Astrocyte of the cerebellum (primary cell): ENCODE measurements around the gene PFN3.

Source experiments
- DNase-seq: peaks from one replicate; pipeline ENCODE4 v3.0.0-alpha.2; 2011; ENCODE audit warnings: low read depth
- H3K4me3 ChIP-seq: 2 replicates; pipeline ENCODE4 v1.5.1; 2011; ENCODE audit warnings: mild to moderate bottlenecking, low read depth, low read length, moderate library complexity
- in situ Hi-C: cut with HindIII; loops from 2 replicates; pipeline ENCODE4 v1.10.0; 2017; ENCODE audit warnings: low sequenced_read_pairs
- TF ChIP-seq, protein P1 (sequence below): IDR thresholded peaks from 2 replicates; pipeline ENCODE4 v1.5.1; 2012; ENCODE audit warnings: low read length, low read depth, moderate library complexity, mild to moderate bottlenecking; ENCODE audit errors: missing control alignments

Gene PFN3

DNA sequence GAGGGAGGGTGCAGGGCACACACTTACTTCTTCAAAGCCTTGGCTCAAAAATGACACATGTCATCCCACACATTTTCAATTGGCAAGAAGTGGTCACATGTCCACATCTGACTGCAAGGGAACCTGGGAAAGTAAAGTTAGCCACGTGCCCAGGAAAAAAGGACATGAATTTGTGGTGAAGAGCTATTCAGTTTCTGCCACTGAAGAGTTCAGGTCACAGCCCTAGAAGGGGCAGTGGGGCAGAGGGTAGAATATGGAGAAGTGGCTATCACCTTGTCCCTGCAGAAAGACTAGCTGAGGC lies 44.6 kb downstream of the PFN3 start:
- in situ Hi-C loops: no loop called here
- no peak for DNase-seq
- TF ChIP-seq, protein P1, sequence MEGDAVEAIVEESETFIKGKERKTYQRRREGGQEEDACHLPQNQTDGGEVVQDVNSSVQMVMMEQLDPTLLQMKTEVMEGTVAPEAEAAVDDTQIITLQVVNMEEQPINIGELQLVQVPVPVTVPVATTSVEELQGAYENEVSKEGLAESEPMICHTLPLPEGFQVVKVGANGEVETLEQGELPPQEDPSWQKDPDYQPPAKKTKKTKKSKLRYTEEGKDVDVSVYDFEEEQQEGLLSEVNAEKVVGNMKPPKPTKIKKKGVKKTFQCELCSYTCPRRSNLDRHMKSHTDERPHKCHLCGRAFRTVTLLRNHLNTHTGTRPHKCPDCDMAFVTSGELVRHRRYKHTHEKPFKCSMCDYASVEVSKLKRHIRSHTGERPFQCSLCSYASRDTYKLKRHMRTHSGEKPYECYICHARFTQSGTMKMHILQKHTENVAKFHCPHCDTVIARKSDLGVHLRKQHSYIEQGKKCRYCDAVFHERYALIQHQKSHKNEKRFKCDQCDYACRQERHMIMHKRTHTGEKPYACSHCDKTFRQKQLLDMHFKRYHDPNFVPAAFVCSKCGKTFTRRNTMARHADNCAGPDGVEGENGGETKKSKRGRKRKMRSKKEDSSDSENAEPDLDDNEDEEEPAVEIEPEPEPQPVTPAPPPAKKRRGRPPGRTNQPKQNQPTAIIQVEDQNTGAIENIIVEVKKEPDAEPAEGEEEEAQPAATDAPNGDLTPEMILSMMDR: no peak
- no peak overlapping the region for H3K4me3 ChIP-seq

DNA sequence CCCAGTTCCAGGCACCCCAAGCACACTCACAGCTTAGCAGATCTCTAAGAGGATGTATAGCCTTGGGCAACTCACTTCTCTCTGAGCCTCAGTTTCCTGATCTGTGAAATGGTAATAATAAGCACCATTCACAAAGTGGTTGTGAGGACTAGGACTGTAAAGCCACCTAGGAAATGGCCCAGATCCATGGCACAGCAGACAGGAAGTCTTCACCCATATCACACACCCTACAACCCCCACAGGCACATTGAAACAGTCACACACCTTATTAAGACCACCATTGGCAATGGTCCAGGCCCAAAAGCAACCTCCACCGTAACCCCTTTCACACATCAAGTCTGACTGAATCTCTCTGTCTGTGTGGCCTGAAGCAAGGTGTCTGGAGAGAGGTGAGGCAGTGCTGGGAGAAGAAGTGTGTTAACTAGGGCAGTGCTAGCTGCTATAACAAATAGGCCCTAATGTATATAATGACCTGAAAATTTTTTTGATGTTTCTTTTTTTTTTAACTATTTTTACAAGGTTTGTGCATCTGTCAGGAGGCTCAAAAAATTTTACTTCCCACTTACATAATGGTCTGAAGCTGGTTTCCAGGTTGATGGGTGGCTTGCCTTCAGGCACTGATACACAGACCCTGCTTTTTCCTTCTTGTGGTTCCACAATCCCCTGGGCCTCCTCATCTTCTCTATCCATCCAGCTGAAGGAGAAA lies 45.1 kb downstream of the PFN3 start:
- in situ Hi-C loops: no loop called here
- TF ChIP-seq, protein P1: no peak
- no peak overlapping the region for H3K4me3 ChIP-seq
- no peak for DNase-seq

DNA sequence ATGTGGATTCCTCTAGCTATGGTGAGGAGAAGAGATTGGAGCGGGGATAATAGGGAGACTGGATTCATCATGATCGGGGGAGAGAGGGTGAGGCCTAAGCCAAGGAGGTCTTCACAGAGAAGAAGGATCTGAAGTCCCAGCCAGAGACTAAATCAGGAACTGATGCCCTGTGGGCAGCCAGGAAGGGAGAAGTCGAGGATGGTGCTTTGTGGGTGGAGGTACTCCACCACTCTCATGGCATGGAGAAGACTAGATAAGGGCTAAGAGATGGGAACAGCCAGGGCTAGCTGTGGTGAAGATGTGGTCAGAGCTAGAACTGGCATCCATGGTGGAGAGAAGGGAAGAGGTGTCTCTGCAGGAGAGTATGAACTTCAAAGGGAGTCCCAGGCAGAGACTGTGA lies 45.8 kb downstream of the PFN3 start:
- in situ Hi-C loops: no loop called here
- DNase-seq: no peak
- H3K4me3 ChIP-seq: no peak overlapping the region
- TF ChIP-seq, protein P1: no peak

DNA sequence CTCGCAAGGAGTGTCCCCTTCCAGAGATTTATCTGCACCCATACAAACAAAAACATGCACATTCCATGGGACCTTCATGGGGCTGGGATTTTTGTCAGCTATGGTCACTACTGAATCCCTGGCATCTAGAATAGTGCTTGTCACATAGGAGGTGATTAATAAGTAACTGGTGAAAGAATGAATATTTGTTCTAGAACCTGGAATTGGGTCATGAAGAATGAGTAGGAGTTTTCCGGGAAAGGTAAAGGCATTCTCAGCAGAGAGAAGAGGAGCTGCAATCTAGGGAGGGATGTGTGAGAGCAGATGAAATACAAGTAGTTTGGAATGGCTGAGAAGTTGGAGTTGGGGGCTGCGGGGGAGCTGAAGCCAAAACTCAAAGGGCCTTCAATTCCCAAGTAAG lies 46.2 kb downstream of the PFN3 start:
- in situ Hi-C loops: no loop called here
- DNase-seq: no peak
- TF ChIP-seq, protein P1: no peak

DNA sequence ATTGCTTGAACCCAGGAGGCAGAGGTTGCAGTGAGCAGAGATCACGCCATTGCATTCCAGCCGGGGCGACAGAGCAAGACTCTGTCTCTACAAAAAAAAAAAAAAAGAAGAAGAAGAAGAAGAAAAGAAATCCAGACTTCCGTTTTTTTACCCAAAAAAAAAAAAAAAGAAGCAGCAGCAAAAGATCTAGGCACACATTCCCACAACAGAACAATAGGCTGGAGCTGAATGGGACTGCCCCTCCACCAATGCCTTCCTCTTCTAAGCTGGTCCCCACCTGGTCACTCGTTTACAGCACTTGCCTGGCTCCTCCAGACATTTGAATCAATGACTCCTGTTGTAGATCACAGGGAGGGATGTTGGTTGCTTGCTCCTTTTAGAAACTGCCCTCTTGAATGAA lies 47.4 kb downstream of the PFN3 start:
- no peak overlapping the region for H3K4me3 ChIP-seq
- TF ChIP-seq, protein P1: no peak
- in situ Hi-C loops: no loop called here
- DNase-seq: no peak

More for the DNA sequence above, 46.2 kb downstream of the PFN3 start:
- no peak overlapping the region for H3K4me3 ChIP-seq

DNA sequence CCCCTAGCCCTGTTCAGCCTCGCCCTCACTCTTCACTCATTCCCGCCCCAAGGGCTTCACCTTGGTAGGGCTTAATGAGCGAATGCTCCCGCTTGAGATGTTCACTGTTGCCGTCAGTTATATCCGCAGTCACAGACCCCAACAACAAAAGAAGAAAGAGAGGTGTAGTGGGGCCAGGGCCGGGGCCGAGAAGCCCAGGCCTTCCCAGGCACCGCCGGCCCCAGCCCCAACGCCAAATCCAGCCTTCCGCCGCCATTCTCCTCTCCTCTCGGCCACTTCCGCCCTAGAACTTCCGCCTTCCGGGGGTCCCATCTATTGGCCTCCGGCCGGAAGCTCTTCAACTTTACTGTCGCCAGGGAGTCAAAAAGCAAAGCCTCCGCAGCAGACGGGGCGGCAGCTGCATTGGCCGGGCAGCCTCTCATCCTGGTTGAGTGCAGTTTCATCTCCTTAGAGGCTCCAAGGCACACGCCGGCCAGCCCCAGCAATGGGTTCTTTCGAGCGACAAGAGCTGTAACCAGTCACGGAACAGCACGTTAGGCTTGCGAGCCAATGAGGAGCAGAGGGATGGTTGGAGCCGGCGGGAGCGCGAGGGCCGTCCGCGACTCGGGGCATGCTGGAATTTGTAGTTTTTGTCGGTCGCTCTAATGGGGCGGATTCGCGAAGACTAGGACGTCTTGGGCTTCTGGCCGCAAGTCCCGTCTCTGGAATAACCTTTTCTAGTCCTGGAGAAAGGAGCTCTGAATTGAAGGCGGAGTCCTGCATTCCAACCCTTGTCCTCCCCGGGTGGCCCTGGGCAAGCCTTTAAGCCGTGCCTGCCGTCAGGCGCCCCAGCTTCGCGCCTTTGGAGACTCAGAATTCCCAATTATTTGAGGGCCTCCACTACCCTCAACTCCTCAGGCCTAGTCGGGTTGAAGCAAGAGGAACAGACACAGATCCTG lies 48.8 kb downstream of the PFN3 start, which contains the start of gene LMAN2:
Gene LMAN2, minus strand, starts transcription at position 277 of the 938 bp plus-strand sequence. Its CDS starts 21 bp downstream, at position 256.
- TF ChIP-seq, protein P1: no peak
- in situ Hi-C loops: no loop called here
- DNase-seq: peak; percentile 87
- peak within 1 kb of the TSS; percentile 100 for H3K4me3 ChIP-seq
